Head of caudate nucleus (tissue), 42 donors: ENCODE data around the gene IGFBPL1.

Source experiments
- DNase-seq, 42 donors: peaks; one replicate each; pipeline versions ENCODE4 v3.0.0 to v3.0.0-alpha.2; 2020 to 2021; ENCODE audit warnings: mixed read lengths in 7 of 42
- intact Hi-C: fragments of 100-400 bp; cut with DNase I; formaldehyde crosslinking; loops from one replicate; pipeline ENCODE4 v1.15.0; 2022

Gene IGFBPL1

DNA sequence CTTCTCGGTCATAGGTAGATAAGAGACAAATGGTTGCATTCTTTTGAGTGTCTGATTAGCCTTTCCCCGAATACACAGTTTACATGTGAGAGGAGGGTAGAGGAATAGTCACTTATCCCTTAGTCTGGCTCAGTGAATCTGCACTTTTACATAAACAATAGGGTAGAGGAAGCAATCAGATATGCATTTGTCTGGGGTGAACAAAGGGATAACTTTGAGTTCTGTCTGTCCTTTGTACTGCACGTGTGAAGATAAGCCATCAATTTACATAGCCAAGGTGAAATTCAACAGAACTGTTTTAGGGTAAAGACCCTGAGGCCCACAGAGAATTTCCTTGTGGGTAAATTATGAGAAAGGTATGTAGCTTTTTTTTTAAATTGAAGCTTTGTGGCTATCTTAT, 10.1 kb upstream of the IGFBPL1 start:
- DNase-seq = no peak
- intact Hi-C loops = no loop called here

DNA sequence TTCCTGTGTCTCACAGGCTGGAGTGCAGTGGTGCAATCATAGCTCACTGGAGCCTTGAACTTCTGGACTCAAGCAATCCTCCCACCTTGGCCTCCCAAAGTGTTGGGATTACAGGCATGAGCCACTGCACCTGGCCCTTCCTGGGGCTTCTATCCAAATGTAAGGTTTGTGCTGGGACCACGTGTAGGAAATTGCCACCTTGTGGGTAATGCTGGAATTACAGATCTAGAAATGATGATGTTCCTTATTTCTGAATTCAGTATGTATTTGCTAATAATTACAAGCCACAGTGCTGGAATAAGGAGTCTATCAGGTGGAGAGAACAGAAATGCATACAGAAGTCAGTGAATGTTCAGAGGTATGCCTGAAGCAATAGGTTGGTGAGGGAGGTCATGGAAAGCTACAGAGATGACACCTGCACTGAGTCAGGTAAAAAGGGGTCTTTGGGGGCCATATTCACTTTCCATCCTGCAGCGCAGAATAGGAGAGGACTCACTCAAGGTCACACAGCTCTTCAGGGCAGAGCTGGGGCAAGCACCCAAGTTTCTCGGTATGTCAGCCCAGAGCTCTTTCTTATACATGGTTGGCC, 8.8 kb upstream of the IGFBPL1 start:
- DNase-seq = peak in 1 of 42 donors; percentile 39
- intact Hi-C loops = no loop called here

DNA sequence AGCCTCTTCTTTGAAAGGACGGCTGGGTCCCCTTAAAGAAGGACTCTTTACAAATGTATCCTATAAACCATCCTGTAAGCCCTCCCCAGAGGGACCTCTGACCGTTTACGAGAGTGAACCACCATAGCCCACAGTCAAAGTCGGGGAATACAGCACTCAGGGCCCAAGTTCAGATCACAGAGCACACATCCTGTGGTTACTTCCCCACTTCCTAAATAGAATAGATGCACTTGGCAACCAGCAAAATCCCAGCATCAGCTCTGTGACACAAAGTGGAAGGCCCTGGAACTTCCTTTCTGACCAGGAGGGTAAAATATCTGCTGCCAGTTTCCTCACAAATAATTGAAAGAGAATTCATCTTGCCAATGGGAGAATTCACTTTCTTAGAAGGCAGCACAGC, 6.9 kb upstream of the IGFBPL1 start:
- DNase-seq = peak in 1 of 42 donors; percentile 19
- intact Hi-C loops = no loop called here

DNA sequence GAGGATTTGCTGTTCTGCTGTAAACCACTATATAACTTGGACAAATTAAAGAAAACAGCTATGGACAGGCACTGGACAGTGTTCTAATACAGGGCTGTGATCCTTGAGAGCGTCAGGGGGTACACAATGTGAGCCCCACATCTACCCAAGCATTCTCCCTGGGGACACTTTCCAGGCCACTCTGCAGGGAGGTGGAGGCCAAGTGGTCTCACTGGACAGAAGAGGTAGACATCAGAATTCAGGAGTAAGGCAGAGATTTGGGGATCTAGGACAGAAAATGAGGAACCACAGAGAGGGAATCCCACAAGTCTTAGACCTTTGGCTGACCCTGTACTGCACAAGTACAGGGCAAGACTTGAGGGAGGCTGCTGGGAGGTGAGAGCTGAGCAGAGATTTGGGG, 3.8 kb upstream of the IGFBPL1 start:
- DNase-seq = peak in 1 of 42 donors; percentile 25
- intact Hi-C loops = no loop called here

DNA sequence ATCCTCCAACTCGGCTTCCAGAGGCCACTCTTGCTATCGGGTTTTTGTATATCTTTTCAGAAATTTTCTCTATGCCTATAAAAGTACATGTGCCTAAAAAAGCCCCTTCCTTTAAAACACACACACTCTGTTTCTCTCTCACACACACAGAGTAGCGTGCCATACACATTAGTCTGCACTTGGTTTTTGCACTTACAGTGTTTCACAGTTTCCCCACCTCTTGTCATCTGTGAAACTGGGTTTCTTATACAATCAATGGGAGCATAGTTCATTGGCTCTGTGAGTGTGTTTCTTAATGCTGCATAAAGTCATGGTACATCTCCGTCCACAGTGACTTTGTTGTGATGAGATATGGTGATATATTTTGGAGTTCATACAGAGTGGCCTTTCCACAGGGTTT, 664 bp upstream of the IGFBPL1 start:
- DNase-seq = no peak
- intact Hi-C loops = no loop called here

DNA sequence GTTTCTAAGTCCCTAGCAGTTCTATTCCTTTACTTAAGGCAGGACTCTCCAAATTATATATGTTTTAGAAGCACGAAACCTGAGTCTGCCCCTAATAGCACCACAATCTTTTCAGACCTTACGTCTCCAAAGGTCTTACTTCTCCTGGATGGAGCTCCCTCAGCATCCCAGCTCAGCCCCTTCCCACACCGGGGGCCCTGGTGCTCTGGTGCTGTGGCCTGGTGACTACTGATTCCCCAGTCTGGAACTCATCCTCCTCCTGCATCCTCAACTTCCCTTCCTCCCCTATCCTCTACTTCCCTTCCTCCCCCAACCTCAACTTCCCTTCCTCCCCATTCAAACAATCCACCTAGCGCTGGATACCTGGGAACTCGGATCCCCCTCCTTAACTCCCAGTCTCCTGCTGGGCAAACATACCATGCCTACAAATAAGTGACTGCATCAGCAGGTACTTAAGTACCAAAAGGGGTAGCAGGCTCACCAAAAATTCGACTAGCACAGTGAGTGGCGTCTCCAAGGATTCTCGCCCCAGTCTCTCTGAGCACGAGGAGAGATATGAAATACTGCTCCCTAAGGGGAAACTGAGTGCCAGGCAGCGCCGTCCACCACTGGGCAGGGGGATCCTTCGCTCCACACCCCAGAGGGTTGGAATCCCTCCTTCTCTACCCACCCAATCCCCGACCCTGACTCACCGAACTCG, 831 bp downstream of the IGFBPL1 start:
- peak in 2 of 42 donors; percentile 19 to 38 for DNase-seq
- intact Hi-C loops = no loop called here

DNA sequence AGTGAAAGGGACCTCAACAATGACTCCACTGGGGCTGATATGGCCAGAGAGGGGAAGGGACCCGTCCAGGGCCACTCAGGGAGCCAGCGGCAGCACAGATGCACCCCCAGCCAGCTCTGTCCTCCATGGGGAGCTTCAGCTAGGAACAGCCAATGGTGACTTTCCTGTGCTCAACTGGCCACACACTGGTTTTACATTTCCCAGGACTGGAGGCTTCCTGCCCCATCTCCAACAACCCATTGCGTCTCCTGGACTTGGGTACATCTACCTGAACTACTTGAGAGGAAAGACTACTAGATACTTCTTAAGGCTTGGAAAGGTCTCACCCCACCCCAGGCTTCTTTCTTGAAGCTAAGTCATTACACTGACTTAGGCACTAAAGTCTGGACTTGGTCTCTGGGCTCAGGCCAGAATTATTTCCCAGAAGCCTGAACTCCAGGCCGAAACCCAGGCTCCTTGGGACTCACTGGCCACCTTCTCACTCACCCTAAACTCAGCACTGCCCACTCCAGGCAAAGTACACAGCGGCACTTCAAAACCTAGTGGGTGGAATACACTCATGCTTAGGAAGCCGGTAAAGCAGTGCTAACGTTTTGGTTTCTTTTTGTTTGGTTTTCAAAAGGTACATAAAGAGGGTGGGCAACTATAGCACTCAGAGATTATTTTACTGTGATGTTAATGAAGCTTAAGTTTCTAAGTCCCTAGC, 1.5 kb downstream of the IGFBPL1 start:
- intact Hi-C loops = no loop called here
- DNase-seq = peak in 2 of 42 donors; percentile 24 to 37

DNA sequence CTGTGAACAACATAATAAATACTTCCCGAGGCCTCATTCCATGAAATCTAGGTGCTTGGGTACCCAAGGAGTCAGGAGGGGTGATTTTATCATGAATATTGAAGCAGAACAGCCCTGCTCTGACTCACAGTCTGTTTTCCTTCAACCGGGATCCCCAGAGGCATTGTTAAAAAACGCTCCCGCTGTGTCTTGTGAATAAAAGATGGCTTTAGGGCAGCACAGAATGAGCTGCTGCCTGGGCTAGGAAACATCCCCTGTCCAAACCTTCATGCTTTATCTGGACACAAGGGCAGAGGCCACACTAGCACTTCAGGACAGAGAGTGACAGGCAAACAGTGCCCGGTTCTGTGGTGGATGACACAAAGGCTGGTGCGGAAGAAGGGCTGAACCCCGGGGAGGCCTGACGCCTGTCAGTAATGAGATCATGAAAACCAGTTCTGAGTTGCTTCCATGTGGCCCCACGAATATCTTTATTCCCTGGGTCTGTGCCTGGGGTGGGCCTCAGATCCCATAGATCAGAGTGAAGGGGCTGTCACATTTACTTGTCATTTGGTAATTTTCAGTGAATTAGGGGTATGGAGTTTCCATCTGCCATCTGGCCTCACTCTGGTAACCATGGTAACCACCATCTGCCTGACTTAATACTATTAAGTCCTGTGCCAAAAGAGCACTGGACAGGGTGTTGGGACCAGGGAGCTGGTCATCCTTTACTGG, 2.6 kb downstream of the IGFBPL1 start:
- peak in 14 of 42 donors; percentile 4 to 58 (median 39) for DNase-seq
- intact Hi-C loops = no loop called here

DNA sequence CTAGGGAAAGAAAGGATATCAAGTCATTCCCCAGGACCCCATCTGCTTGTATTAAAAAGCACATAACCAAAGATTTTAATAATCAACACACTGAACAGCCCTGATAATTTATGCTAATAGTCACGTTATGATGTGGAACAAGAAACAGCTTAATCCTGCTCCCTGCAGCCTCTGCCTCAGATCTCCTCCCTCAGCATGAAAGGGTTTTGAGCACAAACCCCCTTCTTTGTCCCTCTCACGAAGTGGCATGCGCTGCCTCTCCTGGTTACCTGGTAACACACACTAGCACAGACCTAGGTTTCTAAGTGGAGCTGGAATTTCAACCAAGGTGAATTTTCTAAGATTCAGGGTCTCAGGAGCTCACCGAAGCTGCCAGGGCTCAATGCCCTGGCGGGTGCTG, 5.1 kb downstream of the IGFBPL1 start:
- intact Hi-C loops = no loop called here
- peak in 8 of 42 donors; percentile 8 to 60 (median 44) for DNase-seq

DNA sequence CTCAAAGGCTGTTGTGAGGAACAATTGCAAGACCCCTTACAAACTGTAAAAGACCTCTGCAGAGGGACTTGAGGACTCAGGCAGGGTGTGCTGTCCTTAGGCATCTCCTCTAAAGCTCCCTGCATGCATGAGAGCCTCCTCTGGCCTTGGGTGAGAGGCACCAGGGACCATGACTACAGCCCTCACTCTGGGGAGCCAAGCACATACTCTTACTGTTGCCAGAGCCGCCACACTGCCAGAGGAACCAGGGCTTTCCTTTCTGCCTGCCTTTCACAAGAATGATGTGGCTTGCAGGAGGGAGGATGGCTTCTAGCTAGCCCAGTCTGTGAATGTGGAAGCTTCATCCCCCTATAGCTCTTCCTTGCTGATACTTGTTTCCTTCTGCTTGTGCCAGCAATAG, 5.9 kb downstream of the IGFBPL1 start:
- intact Hi-C loops = no loop called here

DNA sequence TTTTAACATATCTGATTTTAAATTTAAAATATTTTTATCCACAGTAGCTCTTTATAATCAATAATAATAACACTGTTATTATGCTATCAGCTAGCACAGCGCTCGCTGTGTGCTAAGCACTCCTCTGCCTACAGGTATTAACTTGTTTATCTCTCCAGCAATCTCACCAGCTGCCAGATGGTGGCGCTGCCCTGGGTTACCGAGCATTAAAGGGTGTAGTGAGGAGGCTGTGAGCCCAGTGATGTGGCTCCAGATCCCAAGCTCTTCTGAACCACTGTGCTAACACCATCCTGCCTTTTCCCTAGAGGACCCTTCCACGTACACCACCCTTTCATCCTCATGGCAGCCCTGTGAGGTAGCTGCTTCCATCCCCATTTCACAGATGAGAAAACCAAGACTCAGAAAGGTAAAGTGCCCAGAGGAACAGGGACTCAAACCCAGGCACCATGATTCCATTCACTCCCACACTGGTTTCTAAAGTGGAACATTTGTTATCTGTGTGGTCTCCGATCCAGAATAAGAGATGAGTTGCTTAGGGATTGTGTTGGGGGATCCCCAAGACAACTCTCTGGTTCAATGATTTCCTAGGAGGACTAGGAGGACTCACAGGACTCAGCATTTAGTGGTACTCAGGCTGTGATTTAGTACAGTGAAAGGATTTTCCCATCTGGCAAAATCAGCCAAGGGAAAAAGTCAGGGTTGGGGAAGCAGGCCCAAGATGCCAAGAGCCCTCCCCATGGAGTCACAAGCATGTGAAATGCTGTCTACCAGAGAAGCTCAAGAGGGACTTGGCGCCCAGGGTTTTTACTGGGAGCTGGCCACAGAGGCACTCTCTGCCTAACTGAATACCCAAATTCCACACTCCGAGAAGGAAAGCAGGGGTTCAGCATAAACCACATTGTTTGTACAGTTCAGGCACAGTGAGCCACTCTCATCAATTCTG, 7.0 kb downstream of the IGFBPL1 start:
- intact Hi-C loops = no loop called here
- peak in 22 of 42 donors; percentile 11 to 63 (median 43) for DNase-seq

More for the DNA sequence above, 5.9 kb downstream of the IGFBPL1 start:
- DNase-seq = no peak

DNA sequence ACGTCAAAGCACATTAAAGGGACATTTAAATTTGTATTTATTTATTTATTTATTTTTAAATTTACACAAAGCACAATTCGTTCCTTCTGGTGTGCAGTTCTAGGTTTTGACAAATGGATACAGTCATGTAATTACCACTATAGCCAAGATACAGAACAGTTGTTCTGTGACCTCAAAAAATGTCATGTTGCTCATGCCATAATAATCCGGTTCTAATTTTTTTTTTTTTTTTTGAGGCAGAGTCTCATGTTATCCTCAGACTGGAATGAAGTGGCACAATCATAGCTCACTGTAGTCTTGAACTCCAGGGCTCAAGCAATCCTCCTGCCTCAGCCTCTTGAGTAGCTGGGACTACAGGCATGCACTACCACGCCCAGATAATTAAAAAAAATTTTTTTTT, 7.8 kb downstream of the IGFBPL1 start:
- intact Hi-C loops = no loop called here
- no peak for DNase-seq

DNA sequence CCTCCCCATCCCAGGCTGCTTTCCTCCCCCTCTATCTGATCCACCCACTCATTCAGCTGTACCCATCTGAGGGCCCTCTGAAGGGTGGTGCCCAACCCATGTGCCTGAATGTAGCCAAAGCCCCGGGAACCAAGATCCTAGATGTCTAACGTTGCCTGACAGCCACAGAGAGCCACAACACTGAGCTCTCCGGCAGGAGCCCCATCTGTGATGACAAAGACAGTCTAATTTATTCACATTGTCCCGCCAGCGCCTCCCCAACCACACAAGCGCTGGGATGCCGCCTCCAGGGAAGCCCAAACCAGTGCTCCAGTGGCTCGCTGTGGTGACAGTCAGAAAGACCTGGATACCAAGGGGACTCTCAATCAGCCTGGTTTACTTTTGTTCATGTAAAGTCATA, 8.4 kb downstream of the IGFBPL1 start:
- peak in 29 of 42 donors; percentile 12 to 77 (median 45) for DNase-seq
- intact Hi-C loops = no loop called here

DNA sequence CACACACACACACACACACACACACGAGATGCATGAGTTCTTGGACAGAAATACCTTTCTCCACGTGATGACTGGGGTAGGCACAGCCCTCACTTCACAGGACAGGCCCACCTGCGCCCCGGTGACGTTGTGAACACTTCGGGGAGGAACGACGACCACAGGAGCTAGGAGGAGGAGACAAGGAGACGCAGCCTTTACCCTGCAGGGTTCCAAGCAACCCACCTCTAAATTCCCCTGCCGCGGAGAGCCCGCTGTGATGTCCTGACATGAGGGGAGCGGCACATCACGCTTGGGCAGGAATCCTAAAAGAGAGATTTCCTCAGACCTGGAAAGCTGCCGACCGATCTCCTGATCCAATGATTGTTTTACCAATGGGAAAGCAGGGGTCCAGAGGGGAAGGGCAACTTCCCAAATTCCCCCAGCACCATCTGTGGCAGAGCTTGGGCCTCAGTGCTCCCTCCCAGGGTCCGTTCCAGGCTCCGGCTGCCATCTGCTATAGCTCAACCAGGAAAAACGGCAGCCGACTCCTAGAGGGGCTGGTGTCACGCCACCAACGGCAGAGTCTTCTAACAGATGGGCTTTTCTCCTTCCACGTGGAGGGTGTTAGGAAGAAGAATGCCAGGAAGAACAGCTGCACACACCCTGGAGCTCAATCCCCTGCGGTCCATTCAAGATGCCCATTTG, 10.1 kb downstream of the IGFBPL1 start:
- peak in 9 of 42 donors; percentile 14 to 40 (median 24) for DNase-seq
- intact Hi-C loops = no loop called here

DNA sequence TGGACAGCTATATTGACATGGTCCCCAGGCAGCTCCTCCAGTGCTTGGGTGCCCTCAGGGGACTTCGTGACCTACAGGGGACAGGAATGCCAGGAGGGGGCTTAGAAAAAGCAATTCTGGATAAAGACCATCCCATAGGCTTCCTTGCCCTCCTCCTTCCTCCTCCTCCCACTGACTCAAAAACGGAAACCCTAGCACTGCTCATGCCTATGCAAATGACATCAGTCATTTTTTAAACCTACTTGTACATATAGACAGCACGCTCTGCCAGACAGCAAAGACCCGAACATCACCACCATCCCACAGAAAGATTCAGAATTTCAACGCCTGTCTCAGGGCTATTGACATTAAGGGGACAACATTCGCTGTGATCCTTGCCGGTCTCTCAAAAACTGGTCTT, 11.0 kb downstream of the IGFBPL1 start:
- intact Hi-C loops = no loop called here
- no peak for DNase-seq

DNA sequence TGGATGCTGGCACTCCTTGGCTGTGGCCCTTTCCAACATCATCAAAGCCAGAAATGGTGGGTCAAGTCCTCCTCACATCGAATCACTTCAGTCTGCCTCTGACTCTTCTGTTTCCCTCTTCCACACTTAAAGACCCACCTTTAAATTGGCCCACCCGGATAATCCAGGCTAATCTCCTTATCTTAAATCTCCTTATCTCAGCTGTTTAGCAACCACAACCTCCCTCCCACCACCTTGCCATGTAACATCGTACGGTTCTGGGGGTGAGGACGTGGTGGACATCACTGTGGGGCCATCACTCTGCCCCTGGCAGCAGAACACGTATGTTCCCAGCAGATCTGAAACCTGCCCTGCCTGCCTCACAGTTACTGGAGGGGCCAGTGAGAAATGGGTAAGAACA, 11.5 kb downstream of the IGFBPL1 start:
- intact Hi-C loops = no loop called here
- no peak for DNase-seq

DNA sequence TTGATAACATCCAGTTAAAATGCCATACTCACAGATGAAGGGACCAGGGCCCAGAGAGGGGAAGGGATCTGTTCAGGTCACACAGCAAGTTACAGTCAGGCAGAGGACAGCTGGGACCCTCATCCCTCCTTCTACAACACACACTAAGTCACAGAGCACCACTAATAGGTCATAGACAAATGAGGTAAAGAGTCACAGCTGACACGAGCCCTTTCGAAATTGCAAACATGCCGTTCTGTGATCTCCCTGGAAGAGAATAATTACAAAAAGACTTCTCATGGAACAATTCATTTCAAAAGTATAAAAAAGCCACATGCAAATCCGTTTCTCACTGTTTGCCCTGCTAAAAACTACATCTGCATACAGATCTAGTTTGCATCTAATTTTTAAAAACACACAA, 15.5 kb downstream of the IGFBPL1 start:
- DNase-seq = no peak
- intact Hi-C loops = no loop called here
